ENCODE results near the gene CMSS1. TPM values are rescaled to one million over a fixed set of nuclear protein-coding genes. Genes with fewer than 3 reads are reported as not detected.

The CMSS1 gene
- total RNA-seq, 1 donor from 2014 or later, result 56.3 TPM

- Histone ChIP-seq H3K36me3 (no peaks in the 10 kb centered on the region), H3F3A (ENCODE audit: low read depth) (no peaks in the 10 kb centered on the region), H2AFZ (replicated peaks) (no peak overlapping the region), H3K79me2 (ENCODE audit: low read depth) (no peaks in the 10 kb centered on the region), H3K27me3 (no peaks in the 10 kb centered on the region), H3K4me1 (no peaks in the 10 kb centered on the region), H3K9me3 (ENCODE audit: low read depth) (no peaks in the 10 kb centered on the region), H3K27ac (no peak overlapping the region), H3K4me2 (no peak overlapping the region), H3K4me3 (no peak overlapping the region), H4K20me1 (ENCODE audit: low read depth) (no peaks in the 10 kb centered on the region), H3K9ac (no peak overlapping the region)
- H3K36me3 Mint-ChIP-seq, result peaks cover 6% of the 10 kb centered on the region
- no peak overlapping the region for H3K4me3 Mint-ChIP-seq
- no peaks in the 10 kb centered on the region for H3K27me3 Mint-ChIP-seq (ENCODE audit: insufficient read depth, low read depth)
- DNase-seq (ENCODE audit: low spot score), result no peak
- TF ChIP-seq EZH2phosphoT487 (IDR thresholded peaks at IDR 0.05) (no peak), EZH2 (IDR thresholded peaks at IDR 0.05) (no peak)
- TF ChIP-seq, protein P1, sequence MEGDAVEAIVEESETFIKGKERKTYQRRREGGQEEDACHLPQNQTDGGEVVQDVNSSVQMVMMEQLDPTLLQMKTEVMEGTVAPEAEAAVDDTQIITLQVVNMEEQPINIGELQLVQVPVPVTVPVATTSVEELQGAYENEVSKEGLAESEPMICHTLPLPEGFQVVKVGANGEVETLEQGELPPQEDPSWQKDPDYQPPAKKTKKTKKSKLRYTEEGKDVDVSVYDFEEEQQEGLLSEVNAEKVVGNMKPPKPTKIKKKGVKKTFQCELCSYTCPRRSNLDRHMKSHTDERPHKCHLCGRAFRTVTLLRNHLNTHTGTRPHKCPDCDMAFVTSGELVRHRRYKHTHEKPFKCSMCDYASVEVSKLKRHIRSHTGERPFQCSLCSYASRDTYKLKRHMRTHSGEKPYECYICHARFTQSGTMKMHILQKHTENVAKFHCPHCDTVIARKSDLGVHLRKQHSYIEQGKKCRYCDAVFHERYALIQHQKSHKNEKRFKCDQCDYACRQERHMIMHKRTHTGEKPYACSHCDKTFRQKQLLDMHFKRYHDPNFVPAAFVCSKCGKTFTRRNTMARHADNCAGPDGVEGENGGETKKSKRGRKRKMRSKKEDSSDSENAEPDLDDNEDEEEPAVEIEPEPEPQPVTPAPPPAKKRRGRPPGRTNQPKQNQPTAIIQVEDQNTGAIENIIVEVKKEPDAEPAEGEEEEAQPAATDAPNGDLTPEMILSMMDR (IDR thresholded peaks at IDR 0.05), result no peak
- no peak overlapping the region for H3K27ac Mint-ChIP-seq
- peaks cover 4% of the 10 kb centered on the region for H3K9me3 Mint-ChIP-seq
- H3K4me1 Mint-ChIP-seq, result peaks cover 34% of the 10 kb centered on the region
Observed at GRCh38 chr3:100080573-100080972, 262.9 kb downstream of the CMSS1 start.

DNA sequence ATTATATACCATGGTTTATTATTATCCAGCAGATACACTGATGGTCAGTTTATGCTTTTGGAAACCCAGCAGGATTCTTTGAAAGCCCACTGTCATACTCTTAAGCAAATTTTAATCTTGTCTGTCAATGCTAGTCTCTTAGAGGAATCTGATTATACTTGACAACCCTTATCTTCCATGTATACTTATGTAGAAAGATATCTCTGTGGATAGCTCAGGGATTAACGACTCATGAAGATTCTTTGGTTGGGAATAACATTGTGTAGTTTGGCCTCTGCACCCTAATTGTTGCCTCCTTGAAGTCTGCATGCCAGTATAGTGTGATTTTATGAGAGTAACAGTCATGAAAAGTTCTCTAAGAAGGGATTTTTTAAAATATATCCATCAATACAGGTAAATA lies 263.6 kb downstream of the CMSS1 start:
- Mint-ChIP-seq H3K27me3 (ENCODE audit: insufficient read depth, low read depth) (no peaks in the 10 kb centered on the region), H3K4me1 (peaks cover 34% of the 10 kb centered on the region), H3K27ac (no peak overlapping the region), H3K4me3 (no peak overlapping the region), H3K36me3 (peaks cover 6% of the 10 kb centered on the region), H3K9me3 (peaks cover 4% of the 10 kb centered on the region)
- no peak for DNase-seq (ENCODE audit: low spot score)
- Histone ChIP-seq H3K9ac (no peak overlapping the region), H3K4me1 (no peaks in the 10 kb centered on the region), H3K27ac (no peak overlapping the region), H2AFZ (replicated peaks) (no peak overlapping the region), H3K36me3 (no peaks in the 10 kb centered on the region), H3K4me3 (no peak overlapping the region), H3K9me3 (ENCODE audit: low read depth) (no peaks in the 10 kb centered on the region), H3K27me3 (no peaks in the 10 kb centered on the region), H3K79me2 (ENCODE audit: low read depth) (no peaks in the 10 kb centered on the region), H3K4me2 (no peak overlapping the region), H3F3A (ENCODE audit: low read depth) (no peaks in the 10 kb centered on the region), H4K20me1 (ENCODE audit: low read depth) (no peaks in the 10 kb centered on the region)
- TF ChIP-seq EZH2 (IDR thresholded peaks at IDR 0.05) (no peak), EZH2phosphoT487 (IDR thresholded peaks at IDR 0.05) (no peak)
- TF ChIP-seq, protein P1 (IDR thresholded peaks at IDR 0.05), result no peak

GRCh38 chr3:100081986-100082692 lies 264.5 kb downstream of the CMSS1 start:
- Histone ChIP-seq H3K27me3 (no peaks in the 10 kb centered on the region), H3K9me3 (ENCODE audit: low read depth) (no peaks in the 10 kb centered on the region), H3K36me3 (no peaks in the 10 kb centered on the region), H3K79me2 (ENCODE audit: low read depth) (no peaks in the 10 kb centered on the region), H3K9ac (no peak overlapping the region), H4K20me1 (ENCODE audit: low read depth) (no peaks in the 10 kb centered on the region), H3K27ac (no peak overlapping the region), H3K4me2 (no peak overlapping the region), H3K4me3 (no peak overlapping the region), H2AFZ (replicated peaks) (no peak overlapping the region), H3K4me1 (no peaks in the 10 kb centered on the region), H3F3A (ENCODE audit: low read depth) (no peaks in the 10 kb centered on the region)
- Mint-ChIP-seq H3K9me3 (peaks cover 4% of the 10 kb centered on the region), H3K4me3 (no peak overlapping the region), H3K27me3 (ENCODE audit: insufficient read depth, low read depth) (no peaks in the 10 kb centered on the region), H3K27ac (no peak overlapping the region), H3K4me1 (peaks cover 34% of the 10 kb centered on the region), H3K36me3 (peaks cover 6% of the 10 kb centered on the region)
- no peak for TF ChIP-seq EZH2phosphoT487 (IDR thresholded peaks at IDR 0.05)
- TF ChIP-seq, protein P1 (IDR thresholded peaks at IDR 0.05), result no peak
- TF ChIP-seq EZH2 (IDR thresholded peaks at IDR 0.05), result no peak
- DNase-seq (ENCODE audit: low spot score), result no peak

All from neural progenitor cell (in vitro differentiated cells).